ENCODE results near the gene PRELID2. TPM values are rescaled to one million over a fixed set of nuclear protein-coding genes. Genes with fewer than 3 reads are reported as not detected.
"Not testable (repeated sequence)": the region's sequence is repeated elsewhere in the genome, so short reads cannot be mapped to it uniquely, and the experiment has no call there.

Gene PRELID2
- total RNA-seq, 3 donors from 2014 or later = 60.0 to 151 (median 77.9) TPM

DNA sequence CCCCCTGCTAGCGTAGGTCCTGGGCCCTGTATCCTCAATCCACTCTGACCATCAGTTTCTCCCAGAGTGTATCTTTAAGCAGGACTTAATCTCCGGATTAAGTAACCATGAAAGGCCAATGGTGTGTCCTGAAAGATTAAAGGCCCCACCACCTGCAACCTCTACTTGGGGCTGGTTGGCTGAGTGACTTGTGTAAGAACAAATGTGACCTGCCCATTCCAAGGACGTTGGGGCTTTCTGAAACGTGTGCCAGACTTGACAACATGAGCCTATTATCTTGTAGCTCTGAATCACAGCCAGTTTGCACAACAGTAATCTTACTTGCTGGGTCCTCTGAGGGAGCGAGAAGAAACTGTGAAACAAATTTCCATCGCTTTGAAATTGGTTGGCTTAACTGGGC lies 3.1 kb upstream of the PRELID2 start:
- no peak for TF ChIP-seq CTCF (IDR thresholded peaks at IDR 0.05)
- Histone ChIP-seq H3K36me3 (ENCODE audit: low read depth) (no peaks in the 10 kb centered on the region), H3K4me1 (ENCODE audit: low read depth) (peaks cover 11% of the 10 kb centered on the region), H3K9me3 (no peaks in the 10 kb centered on the region), H3K4me3 (no peak overlapping the region)
- ATAC-seq = no peak
- intact Hi-C loops (cut with DNase I, micrococcal nuclease) = no loop called here
- DNase-seq = no peak

GRCh38 chr5:145836241-145836640 lies 1.1 kb upstream of the PRELID2 start:
- H3K4me3 ChIP-seq; ATAC-seq; H3K9me3 ChIP-seq; intact Hi-C loops (cut with DNase I, micrococcal nuclease); H3K36me3 ChIP-seq (ENCODE audit: low read depth): not testable (repeated sequence)
- peaks cover 13% of the 10 kb centered on the region for H3K4me1 ChIP-seq (ENCODE audit: low read depth)
- DNase-seq = peak in 2 of 3 donors; percentile 34 to 44

- Histone ChIP-seq H3K4me1 (ENCODE audit: low read depth) (peaks cover 13% of the 10 kb centered on the region), H3K4me3 (peak overlapping the region; percentile 55), H3K9me3 (no peaks in the 10 kb centered on the region), H3K36me3 (ENCODE audit: low read depth) (no peaks in the 10 kb centered on the region)
- no peak for TF ChIP-seq CTCF (IDR thresholded peaks at IDR 0.05)
- peak; percentile 40 to 64 (median 51) for DNase-seq
- peak; percentile 21 for ATAC-seq
- intact Hi-C loops (cut with DNase I, micrococcal nuclease) = no loop called here
These were observed 702 bp upstream of the PRELID2 start for GRCh38 chr5:145835848-145836239.

- Histone ChIP-seq H3K9me3 (no peaks in the 10 kb centered on the region), H3K4me1 (ENCODE audit: low read depth) (peaks cover 13% of the 10 kb centered on the region), H3K36me3 (ENCODE audit: low read depth) (no peaks in the 10 kb centered on the region), H3K4me3 (peak overlapping the region; percentile 55)
- no peak for DNase-seq
- no peak for ATAC-seq
- intact Hi-C loops (cut with DNase I, micrococcal nuclease) = no loop called here
- TF ChIP-seq CTCF (IDR thresholded peaks at IDR 0.05) = no peak
These were observed 607 bp downstream of the PRELID2 start for GRCh38 chr5:145834554-145834916.

GRCh38 chr5:145833631-145834200 lies 1.4 kb downstream of the PRELID2 start:
- no peaks in the 10 kb centered on the region for H3K36me3 ChIP-seq (ENCODE audit: low read depth)
- H3K4me3 ChIP-seq = peak overlapping the region; percentile 55
- intact Hi-C loops (cut with DNase I, micrococcal nuclease) = no loop called here
- peaks cover 13% of the 10 kb centered on the region for H3K4me1 ChIP-seq (ENCODE audit: low read depth)
- DNase-seq = no peak
- TF ChIP-seq CTCF (IDR thresholded peaks at IDR 0.05) = no peak
- no peak for ATAC-seq
- no peaks in the 10 kb centered on the region for H3K9me3 ChIP-seq

- no peak for TF ChIP-seq CTCF (IDR thresholded peaks at IDR 0.05)
These were observed 4.5 kb downstream of the PRELID2 start for GRCh38 chr5:145830594-145830993.

More at GRCh38 chr5:145830594-145830993, 4.5 kb downstream of the PRELID2 start:
- no peak for DNase-seq
- Histone ChIP-seq H3K36me3 (ENCODE audit: low read depth) (no peaks in the 10 kb centered on the region), H3K4me3 (no peak overlapping the region), H3K9me3 (no peaks in the 10 kb centered on the region), H3K4me1 (ENCODE audit: low read depth) (peaks cover 3% of the 10 kb centered on the region)
- ATAC-seq = no peak
- intact Hi-C loops (cut with DNase I, micrococcal nuclease) = no loop called here

Data from mucosa of descending colon (tissue), 3 donors.